GM10847 (cell line): ENCODE measurements around the gene GPR108.

Source experiments
- POLR2A ChIP-seq: IDR thresholded peaks from 2 replicates; pipeline ENCODE4 v1.6.1; 2011; ENCODE audit not compliant: insufficient read length; ENCODE audit errors: extremely low read depth

GPR108 gene

GRCh38 chr19:6718741-6719539, 18.4 kb downstream of the GPR108 start:
- TF ChIP-seq POLR2A: no peak

DNA sequence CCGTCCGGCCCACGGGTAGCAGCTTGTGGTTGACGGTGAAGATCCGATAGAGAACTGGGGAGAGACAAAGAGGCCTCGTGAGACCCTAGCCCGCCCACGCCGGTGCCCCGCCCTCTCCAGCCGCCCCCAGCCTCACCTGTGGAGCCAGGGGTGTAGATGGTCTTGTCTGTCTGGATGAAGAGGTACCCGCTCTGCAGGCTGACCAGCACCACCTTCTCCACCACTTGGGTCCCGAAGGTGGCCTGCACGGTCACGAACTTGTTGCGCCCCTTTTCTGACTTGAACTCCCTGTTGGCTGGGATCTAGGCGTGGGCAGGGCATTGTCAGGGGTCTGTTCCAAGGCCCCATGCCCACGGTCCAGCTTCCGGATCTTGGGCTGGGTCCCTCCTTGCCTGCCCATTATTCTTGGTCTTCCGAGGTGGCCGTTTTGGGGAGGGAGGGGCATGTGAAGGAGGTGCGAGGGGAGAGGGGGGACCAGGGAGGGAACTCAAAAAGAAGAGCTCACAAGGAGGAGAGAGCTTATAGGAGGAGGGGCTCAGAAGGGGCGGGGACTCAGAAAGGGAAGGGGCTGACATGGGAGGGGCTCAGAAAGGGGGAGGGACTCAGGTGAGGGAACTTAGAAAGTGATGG, 19.2 kb downstream of the GPR108 start:
- TF ChIP-seq POLR2A: no peak

DNA sequence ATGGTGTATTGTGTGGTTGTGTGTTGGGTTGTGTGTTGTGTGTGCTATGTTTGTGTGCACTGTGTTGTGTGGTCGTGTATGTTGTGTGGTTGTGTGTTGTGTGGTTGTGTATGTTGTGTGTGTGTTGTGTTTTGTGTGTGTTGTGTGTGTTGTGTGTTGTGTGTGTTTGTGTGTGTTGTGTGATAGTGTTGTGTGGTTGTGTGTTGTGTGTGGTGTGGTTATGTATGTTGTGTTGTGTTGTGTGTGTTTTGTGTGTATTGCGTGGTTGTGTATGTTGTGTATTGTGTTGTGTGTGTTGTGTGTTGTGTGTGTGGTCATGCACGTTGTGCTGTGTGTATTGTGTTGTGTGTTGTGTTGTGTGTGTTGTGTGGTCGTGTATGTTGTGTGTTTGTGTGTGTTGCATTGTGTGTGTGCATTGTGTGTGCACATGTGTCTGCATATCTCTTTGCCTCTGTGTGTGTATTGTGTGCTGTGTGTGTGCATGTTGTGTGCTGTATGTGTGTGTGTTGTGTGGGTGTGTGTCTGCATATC, 19.9 kb downstream of the GPR108 start:
- TF ChIP-seq POLR2A: no peak

DNA sequence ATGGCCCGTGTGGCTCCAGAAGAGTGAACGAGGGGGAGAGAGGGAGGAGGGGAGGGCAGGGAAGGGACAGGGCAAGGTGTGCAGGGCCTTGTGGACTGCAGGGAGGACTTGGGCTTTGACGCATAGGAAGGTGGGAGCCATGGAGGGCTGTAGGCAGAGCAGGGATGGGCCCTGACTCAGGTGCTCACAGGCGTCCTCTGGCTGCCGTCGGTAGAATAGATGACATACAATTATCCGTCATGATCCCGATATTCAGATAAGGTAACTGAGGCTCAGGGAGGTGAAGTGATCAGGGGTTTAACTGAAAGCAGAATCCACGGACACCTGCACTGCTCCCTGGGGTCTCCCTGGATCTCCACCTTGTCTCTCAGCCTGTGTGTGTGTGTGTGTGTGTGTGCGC, 20.3 kb downstream of the GPR108 start:
- no peak for TF ChIP-seq POLR2A

DNA sequence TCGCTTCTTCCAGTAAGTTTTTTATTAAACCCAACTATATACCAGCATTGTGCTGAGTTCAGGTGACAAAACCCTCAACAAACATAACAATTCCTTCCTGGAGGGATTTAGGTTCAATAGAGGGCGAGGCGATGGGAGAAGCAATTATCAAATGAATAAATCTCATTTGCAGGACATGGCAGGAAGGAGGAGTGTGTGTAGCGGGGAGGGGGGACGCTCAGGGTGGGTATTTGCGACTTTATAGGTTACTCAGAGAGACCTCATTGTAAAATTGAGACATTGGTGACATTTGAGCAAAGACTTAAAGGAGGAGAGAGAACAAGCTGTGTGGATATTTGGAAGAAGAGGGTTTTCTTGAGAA, 20.8 kb downstream of the GPR108 start:
- no peak for TF ChIP-seq POLR2A

- no peak for TF ChIP-seq POLR2A
Observed at GRCh38 chr19:6714749-6715555, 22.4 kb downstream of the GPR108 start.

- no peak for TF ChIP-seq POLR2A
Observed at GRCh38 chr19:6713773-6714692, 23.3 kb downstream of the GPR108 start.

GRCh38 chr19:6712692-6713670, 24.4 kb downstream of the GPR108 start:
- no peak for TF ChIP-seq POLR2A

- no peak for TF ChIP-seq POLR2A
Observed at GRCh38 chr19:6712231-6712630, 25.1 kb downstream of the GPR108 start.

- TF ChIP-seq POLR2A: no peak
Observed at GRCh38 chr19:6711605-6712004, 25.8 kb downstream of the GPR108 start.

GRCh38 chr19:6711078-6711361, 26.4 kb downstream of the GPR108 start:
- no peak for TF ChIP-seq POLR2A

- TF ChIP-seq POLR2A: no peak
Observed at GRCh38 chr19:6710273-6711077, 26.9 kb downstream of the GPR108 start.

DNA sequence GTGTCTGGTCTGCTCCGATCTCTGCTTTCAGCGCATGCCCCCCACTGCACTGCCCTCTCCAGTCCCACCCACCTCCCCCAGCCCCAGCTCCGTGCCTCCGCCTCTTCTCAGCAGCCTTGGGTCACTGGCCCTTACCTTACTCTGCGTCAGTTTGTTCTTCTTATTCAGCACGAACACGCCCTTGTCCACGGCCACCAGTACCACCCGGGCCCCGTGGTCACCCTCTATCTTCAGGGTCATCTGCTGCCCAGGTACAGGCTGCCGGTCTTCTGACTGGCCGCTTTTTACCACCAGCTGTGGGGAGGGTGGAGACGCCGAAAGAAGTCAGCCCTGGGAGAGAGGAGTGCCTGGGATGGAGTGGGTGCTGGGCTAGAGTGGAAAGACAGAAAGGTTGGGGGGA, 27.8 kb downstream of the GPR108 start:
- no peak for TF ChIP-seq POLR2A
